Sigmoid colon (tissue), 3 donors: ENCODE measurements around the gene KRTAP5-3.

Source experiments
- POLR2A ChIP-seq, 2 donors: fragments of 450-650 bp; IDR thresholded peaks; one replicate each; pipeline ENCODE4 v1.6.1; 2016; ENCODE audit warnings: antibody characterized with exemption in 2 of 2, mild to moderate bottlenecking in 2 of 2, moderate library complexity in 2 of 2
- TF ChIP-seq, protein P1 (sequence below), 4 experiments: fragments of 450-650 bp in 3 of 4; fragments of 200-600 bp in 1 of 4; IDR thresholded peaks; one replicate each; pipeline ENCODE4 v1.5.1; 2016 to 2019; ENCODE audit warnings: antibody characterized with exemption in 4 of 4, mild to moderate bottlenecking in 3 of 4, moderate library complexity in 2 of 4

GRCh38 chr11:1570531-1570895, 37.8 kb downstream of the KRTAP5-3 start:
- TF ChIP-seq POLR2A (IDR thresholded peaks at IDR 0.05): no peak
- TF ChIP-seq, protein P1, sequence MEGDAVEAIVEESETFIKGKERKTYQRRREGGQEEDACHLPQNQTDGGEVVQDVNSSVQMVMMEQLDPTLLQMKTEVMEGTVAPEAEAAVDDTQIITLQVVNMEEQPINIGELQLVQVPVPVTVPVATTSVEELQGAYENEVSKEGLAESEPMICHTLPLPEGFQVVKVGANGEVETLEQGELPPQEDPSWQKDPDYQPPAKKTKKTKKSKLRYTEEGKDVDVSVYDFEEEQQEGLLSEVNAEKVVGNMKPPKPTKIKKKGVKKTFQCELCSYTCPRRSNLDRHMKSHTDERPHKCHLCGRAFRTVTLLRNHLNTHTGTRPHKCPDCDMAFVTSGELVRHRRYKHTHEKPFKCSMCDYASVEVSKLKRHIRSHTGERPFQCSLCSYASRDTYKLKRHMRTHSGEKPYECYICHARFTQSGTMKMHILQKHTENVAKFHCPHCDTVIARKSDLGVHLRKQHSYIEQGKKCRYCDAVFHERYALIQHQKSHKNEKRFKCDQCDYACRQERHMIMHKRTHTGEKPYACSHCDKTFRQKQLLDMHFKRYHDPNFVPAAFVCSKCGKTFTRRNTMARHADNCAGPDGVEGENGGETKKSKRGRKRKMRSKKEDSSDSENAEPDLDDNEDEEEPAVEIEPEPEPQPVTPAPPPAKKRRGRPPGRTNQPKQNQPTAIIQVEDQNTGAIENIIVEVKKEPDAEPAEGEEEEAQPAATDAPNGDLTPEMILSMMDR (IDR thresholded peaks at IDR 0.05): no peak
